Kidney (tissue), 14 donors: ENCODE results near the gene SH2D7. TPM values are rescaled to one million over a fixed set of nuclear protein-coding genes. Genes with fewer than 3 reads are reported as not detected.

Source experiments
- DNase-seq, 5 donors: peaks; one replicate each; pipeline ENCODE4 v3.0.0-alpha.2; 2013 to 2020
- FAIRE-seq: peaks from 2 replicates; lab custom pipeline; 2012; peaks lifted over from hg19 to GRCh38; lab: Jason Lieb, UNC
- H3K27ac ChIP-seq, 2 donors: one replicate each; pipeline ENCODE4 v1.7.0; 2013; ENCODE audit warnings: low read depth in 2 of 2, low read length in 2 of 2, inconsistent platforms in 1 of 2
- H3K27me3 ChIP-seq: one replicate; pipeline ENCODE4 v1.7.1; 2013; ENCODE audit warnings: low read length, inconsistent platforms; ENCODE audit not compliant: control insufficient read depth, insufficient read depth
- H3K36me3 ChIP-seq, 3 donors: one replicate each; pipeline versions ENCODE4 v1.7.0 to v1.7.1; 2013; ENCODE audit warnings: low read length in 3 of 3, control low read depth in 1 of 3, inconsistent platforms in 1 of 3; ENCODE audit not compliant: insufficient read depth in 3 of 3, control insufficient read depth in 2 of 3
- H3K4me1 ChIP-seq, 3 donors: one replicate each; pipeline versions ENCODE4 v1.7.0 to v1.7.1; 2013; ENCODE audit warnings: low read length in 3 of 3, inconsistent platforms in 1 of 3, low read depth in 1 of 3; ENCODE audit not compliant: control insufficient read depth in 2 of 3, insufficient read depth in 2 of 3
- H3K4me3 ChIP-seq, 3 donors: one replicate each; pipeline versions ENCODE4 v1.7.0 to v1.8.1; 2013; ENCODE audit warnings: low read length in 3 of 3, control low read depth in 1 of 3, inconsistent platforms in 1 of 3
- H3K9ac ChIP-seq, 3 donors: one replicate each; pipeline versions ENCODE4 v1.7.0 to v1.7.1; 2013; ENCODE audit warnings: low read length in 3 of 3, control low read depth in 1 of 3, inconsistent platforms in 1 of 3
- H3K9me3 ChIP-seq, 3 donors: one replicate each; pipeline versions ENCODE4 v1.7.0 to v1.7.1; 2013; ENCODE audit warnings: low read length in 3 of 3, control low read depth in 1 of 3, inconsistent platforms in 1 of 3; ENCODE audit not compliant: control insufficient read depth in 2 of 3, insufficient read depth in 1 of 3
- CTCF ChIP-seq: IDR thresholded peaks from 3 replicates; pipeline ENCODE4 v1.5.1; 2012; ENCODE audit warnings: mild to moderate bottlenecking, moderate library complexity, borderline replicate concordance; ENCODE audit not compliant: insufficient read depth; ENCODE audit errors: extremely low read depth
- intact Hi-C: fragments of 100-400 bp; cut with DNase I; formaldehyde crosslinking; loops from one replicate; pipeline ENCODE4 v1.11.1; 2022
- polyA plus RNA-seq: library from polyadenylated mRNA; stranded (reverse); fragments of 350-450 nt; fragmentation: Illumina TruSeq; extraction: RNeasy Lipid Tissue Mini Kit (QIAGEN cat#74804); gene quantifications from one replicate; pipeline ENCODE4 v1.2.3, GENCODE V29; 2014; ENCODE audit warnings: low read depth, low replicate concordance; ENCODE audit not compliant: insufficient read depth
- total RNA-seq: library from RNA; stranded (reverse); fragmentation: NEBNext Ultra II Directional; extraction: Animal tissue kit (Norgen Biotek cat#: 25700); gene quantifications from one replicate; pipeline ENCODE4 v1.2.1, GENCODE V29; 2021
- donor health status: control.
- donor health status: control.
- donor health status: control.
- donor health status: control.
- donor health status: control.
- donor health status: DM: yes; HTN: yes; CAD: no.
- donor health status: Normal renal cell carcinoma (clear cell type).

The SH2D7 gene
- total and polyA plus RNA-seq, 2 donors from 2014 or later: not detected

GRCh38 chr15:78100886-78101285 lies 8.5 kb downstream of the SH2D7 start:
- no peak for FAIRE-seq
- no peaks in the 10 kb centered on the region for H3K36me3 ChIP-seq
- H3K4me3 ChIP-seq: no peak overlapping the region
- H3K9ac ChIP-seq: no peak overlapping the region
- DNase-seq: no peak
- no peaks in the 10 kb centered on the region for H3K9me3 ChIP-seq
- H3K27me3 ChIP-seq: no peaks in the 10 kb centered on the region
- H3K4me1 ChIP-seq: peaks cover 0 to 7% (median 0%) of the 10 kb centered on the region in 3 donors
- intact Hi-C loops: no loop called here
- TF ChIP-seq CTCF: no peak
- H3K27ac ChIP-seq: no peak overlapping the region

GRCh38 chr15:78101423-78102105 lies 9.2 kb downstream of the SH2D7 start:
- intact Hi-C loops: no loop called here

GRCh38 chr15:78102211-78102610 lies 9.8 kb downstream of the SH2D7 start:
- FAIRE-seq: no peak
- no peaks in the 10 kb centered on the region for H3K36me3 ChIP-seq
- H3K4me1 ChIP-seq: peaks cover 0 to 7% (median 0%) of the 10 kb centered on the region in 3 donors
- no peaks in the 10 kb centered on the region for H3K27me3 ChIP-seq
- H3K4me3 ChIP-seq: no peak overlapping the region
- TF ChIP-seq CTCF: no peak
- H3K9me3 ChIP-seq: no peaks in the 10 kb centered on the region
- intact Hi-C loops: no loop called here
- no peak for DNase-seq
- H3K27ac ChIP-seq: no peak overlapping the region
- H3K9ac ChIP-seq: no peak overlapping the region

More at GRCh38 chr15:78101423-78102105, 9.2 kb downstream of the SH2D7 start:
- peaks cover 0 to 7% (median 0%) of the 10 kb centered on the region in 3 donors for H3K4me1 ChIP-seq
- TF ChIP-seq CTCF: no peak
- H3K27me3 ChIP-seq: no peaks in the 10 kb centered on the region
- no peaks in the 10 kb centered on the region for H3K9me3 ChIP-seq
- no peak for DNase-seq
- FAIRE-seq: no peak
- H3K9ac ChIP-seq: no peak overlapping the region
- no peak overlapping the region for H3K4me3 ChIP-seq
- H3K36me3 ChIP-seq: no peaks in the 10 kb centered on the region
- no peak overlapping the region for H3K27ac ChIP-seq
